ENCODE data around the gene MEIOB.

MEIOB gene

GRCh38 chr16:1787322-1788094, 84.5 kb downstream of the MEIOB start:
- Histone ChIP-seq H3K27ac (ENCODE audit: low read depth, low read length) (no peak overlapping the region), H3K36me3 (ENCODE audit: insufficient read depth, low read length) (peaks cover 17% of the 10 kb centered on the region), H3K9ac (ENCODE audit: low read length) (no peak overlapping the region), H3K27me3 (ENCODE audit: control insufficient read depth in 1 of 2, insufficient read depth in 2 of 2, low read length in 2 of 2) (no peaks in the 10 kb centered on the region), H3K4me3 (ENCODE audit: low read depth in 1 of 2, low read length in 2 of 2) (no peak overlapping the region), H3K4me1 (ENCODE audit: insufficient read depth, low read length) (peaks cover 13% of the 10 kb centered on the region), H3K9me3 (ENCODE audit: low read length) (no peaks in the 10 kb centered on the region)

GRCh38 chr16:1787056-1787321, 85.0 kb downstream of the MEIOB start:
- Histone ChIP-seq H3K27ac (ENCODE audit: low read depth, low read length) (no peak overlapping the region), H3K4me3 (ENCODE audit: low read depth in 1 of 2, low read length in 2 of 2) (no peak overlapping the region), H3K4me1 (ENCODE audit: insufficient read depth, low read length) (peaks cover 13% of the 10 kb centered on the region), H3K9me3 (ENCODE audit: low read length) (no peaks in the 10 kb centered on the region), H3K36me3 (ENCODE audit: insufficient read depth, low read length) (peaks cover 17% of the 10 kb centered on the region), H3K27me3 (ENCODE audit: control insufficient read depth in 1 of 2, insufficient read depth in 2 of 2, low read length in 2 of 2) (no peaks in the 10 kb centered on the region), H3K9ac (ENCODE audit: low read length) (no peak overlapping the region)

GRCh38 chr16:1786242-1787055, 85.5 kb downstream of the MEIOB start:
- peaks cover 17% of the 10 kb centered on the region for H3K36me3 ChIP-seq (ENCODE audit: insufficient read depth, low read length)
- H3K9me3 ChIP-seq (ENCODE audit: low read length) = no peaks in the 10 kb centered on the region
- no peak overlapping the region for H3K27ac ChIP-seq (ENCODE audit: low read depth, low read length)
- no peak overlapping the region for H3K9ac ChIP-seq (ENCODE audit: low read length)
- no peak overlapping the region for H3K4me3 ChIP-seq (ENCODE audit: low read depth in 1 of 2, low read length in 2 of 2)
- no peaks in the 10 kb centered on the region for H3K27me3 ChIP-seq (ENCODE audit: control insufficient read depth in 1 of 2, insufficient read depth in 2 of 2, low read length in 2 of 2)
- peaks cover 15% of the 10 kb centered on the region for H3K4me1 ChIP-seq (ENCODE audit: insufficient read depth, low read length)

GRCh38 chr16:1785846-1786170, 86.2 kb downstream of the MEIOB start:
- Histone ChIP-seq H3K9ac (ENCODE audit: low read length) (no peak overlapping the region), H3K9me3 (ENCODE audit: low read length) (no peaks in the 10 kb centered on the region), H3K36me3 (ENCODE audit: insufficient read depth, low read length) (peaks cover 20% of the 10 kb centered on the region), H3K4me1 (ENCODE audit: insufficient read depth, low read length) (peaks cover 22% of the 10 kb centered on the region), H3K4me3 (ENCODE audit: low read depth in 1 of 2, low read length in 2 of 2) (no peak overlapping the region), H3K27ac (ENCODE audit: low read depth, low read length) (no peak overlapping the region), H3K27me3 (ENCODE audit: control insufficient read depth in 1 of 2, insufficient read depth in 2 of 2, low read length in 2 of 2) (no peaks in the 10 kb centered on the region)

- peaks cover 25% of the 10 kb centered on the region for H3K4me1 ChIP-seq (ENCODE audit: insufficient read depth, low read length)
Observed at GRCh38 chr16:1784977-1785845, 86.8 kb downstream of the MEIOB start.

More at GRCh38 chr16:1784977-1785845, 86.8 kb downstream of the MEIOB start:
- Histone ChIP-seq H3K9ac (ENCODE audit: low read length) (no peak overlapping the region), H3K9me3 (ENCODE audit: low read length) (no peaks in the 10 kb centered on the region), H3K27ac (ENCODE audit: low read depth, low read length) (no peak overlapping the region), H3K27me3 (ENCODE audit: control insufficient read depth in 1 of 2, insufficient read depth in 2 of 2, low read length in 2 of 2) (no peaks in the 10 kb centered on the region), H3K4me3 (ENCODE audit: low read depth in 1 of 2, low read length in 2 of 2) (no peak overlapping the region), H3K36me3 (ENCODE audit: insufficient read depth, low read length) (peaks cover 24% of the 10 kb centered on the region)

Measured in muscle layer of colon (tissue), 2 donors.